ENCODE results near the gene TMEM209.

GRCh38 chr7:130127821-130128317 is 77.3 kb downstream of the TMEM209 start:
- TF ChIP-seq, protein P1, sequence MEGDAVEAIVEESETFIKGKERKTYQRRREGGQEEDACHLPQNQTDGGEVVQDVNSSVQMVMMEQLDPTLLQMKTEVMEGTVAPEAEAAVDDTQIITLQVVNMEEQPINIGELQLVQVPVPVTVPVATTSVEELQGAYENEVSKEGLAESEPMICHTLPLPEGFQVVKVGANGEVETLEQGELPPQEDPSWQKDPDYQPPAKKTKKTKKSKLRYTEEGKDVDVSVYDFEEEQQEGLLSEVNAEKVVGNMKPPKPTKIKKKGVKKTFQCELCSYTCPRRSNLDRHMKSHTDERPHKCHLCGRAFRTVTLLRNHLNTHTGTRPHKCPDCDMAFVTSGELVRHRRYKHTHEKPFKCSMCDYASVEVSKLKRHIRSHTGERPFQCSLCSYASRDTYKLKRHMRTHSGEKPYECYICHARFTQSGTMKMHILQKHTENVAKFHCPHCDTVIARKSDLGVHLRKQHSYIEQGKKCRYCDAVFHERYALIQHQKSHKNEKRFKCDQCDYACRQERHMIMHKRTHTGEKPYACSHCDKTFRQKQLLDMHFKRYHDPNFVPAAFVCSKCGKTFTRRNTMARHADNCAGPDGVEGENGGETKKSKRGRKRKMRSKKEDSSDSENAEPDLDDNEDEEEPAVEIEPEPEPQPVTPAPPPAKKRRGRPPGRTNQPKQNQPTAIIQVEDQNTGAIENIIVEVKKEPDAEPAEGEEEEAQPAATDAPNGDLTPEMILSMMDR (IDR thresholded peaks at IDR 0.05; ENCODE audit: insufficient read depth, low read depth, low read length) = no peak
- TF ChIP-seq EZH2 (IDR thresholded peaks at IDR 0.05; ENCODE audit: insufficient read depth, low read length) = no peak

Data from astrocyte (in vitro differentiated cells and primary cell).